ENCODE measurements around the gene CCDC157.
A peak's percentile ranks its signal among the peaks of the same experiment; 100 is the strongest.

- TF ChIP-seq CTCF (conservative IDR thresholded peaks at IDR 0.05; ENCODE audit: low read length) (peak; percentile 87), EZH2phosphoT487 (IDR thresholded peaks at IDR 0.05; ENCODE audit: borderline replicate concordance) (no peak)
These were observed 34.3 kb downstream of the CCDC157 start for GRCh38 chr22:30390974-30391691.

All from Loucy (cell line).